ENCODE results near the gene APOC3. TPM values are rescaled to one million over a fixed set of nuclear protein-coding genes. Genes with fewer than 3 reads are reported as not detected.

Gene APOC3
- total RNA-seq, 1 experiment from 2014 or later = 2.5 TPM

DNA sequence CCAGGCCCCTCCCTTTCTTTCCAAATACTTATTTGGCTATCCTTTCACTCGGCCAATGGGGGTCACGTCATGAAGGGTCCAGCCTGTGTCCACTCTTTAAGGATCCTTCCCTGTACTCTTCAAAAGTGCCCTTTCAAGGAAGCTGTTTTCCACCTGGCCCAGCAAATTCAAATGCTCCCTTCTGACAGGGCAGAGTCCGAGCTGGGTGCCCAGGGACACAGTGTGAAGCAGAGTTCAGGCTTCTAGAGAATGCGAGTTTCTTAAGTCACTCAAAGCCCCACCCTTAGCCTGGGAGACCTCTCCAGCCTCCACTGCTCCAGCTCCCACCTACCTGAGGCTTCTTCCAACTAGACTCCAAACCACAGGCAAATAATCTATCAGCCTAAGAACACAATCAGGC is 13.2 kb downstream of the APOC3 start:
- H3K36me3 Mint-ChIP-seq = peaks cover 23% of the 10 kb centered on the region
- H3K9me3 Mint-ChIP-seq = no peaks in the 10 kb centered on the region
- peaks cover 9% of the 10 kb centered on the region; the same call in 1 of the 2 replicates for H3K4me1 Mint-ChIP-seq
- no peaks in the 10 kb centered on the region for H3K27me3 Mint-ChIP-seq (ENCODE audit: low read depth)
- TF ChIP-seq, protein P1, sequence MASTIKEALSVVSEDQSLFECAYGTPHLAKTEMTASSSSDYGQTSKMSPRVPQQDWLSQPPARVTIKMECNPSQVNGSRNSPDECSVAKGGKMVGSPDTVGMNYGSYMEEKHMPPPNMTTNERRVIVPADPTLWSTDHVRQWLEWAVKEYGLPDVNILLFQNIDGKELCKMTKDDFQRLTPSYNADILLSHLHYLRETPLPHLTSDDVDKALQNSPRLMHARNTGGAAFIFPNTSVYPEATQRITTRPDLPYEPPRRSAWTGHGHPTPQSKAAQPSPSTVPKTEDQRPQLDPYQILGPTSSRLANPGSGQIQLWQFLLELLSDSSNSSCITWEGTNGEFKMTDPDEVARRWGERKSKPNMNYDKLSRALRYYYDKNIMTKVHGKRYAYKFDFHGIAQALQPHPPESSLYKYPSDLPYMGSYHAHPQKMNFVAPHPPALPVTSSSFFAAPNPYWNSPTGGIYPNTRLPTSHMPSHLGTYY (CRISPR knock-in tag; IDR thresholded peaks at IDR 0.05) = no peak
- TF ChIP-seq RORB (CRISPR knock-in tag; IDR thresholded peaks at IDR 0.05) (no peak), ZNF263 (CRISPR knock-in tag; IDR thresholded peaks at IDR 0.05; ENCODE audit: low read depth) (no peak), SOX15 (CRISPR knock-in tag; IDR thresholded peaks at IDR 0.05) (no peak), ZNF138 (CRISPR knock-in tag; conservative IDR thresholded peaks at IDR 0.05) (no peak), ZNF121 (CRISPR knock-in tag; IDR thresholded peaks at IDR 0.05) (no peak), ETV6 (CRISPR knock-in tag; IDR thresholded peaks at IDR 0.05) (no peak), ZNF317 (CRISPR knock-in tag; IDR thresholded peaks at IDR 0.05; ENCODE audit: borderline replicate concordance, low read depth) (no peak), GTF2I (CRISPR knock-in tag; conservative IDR thresholded peaks at IDR 0.05) (no peak), ATF1 (CRISPR knock-in tag; IDR thresholded peaks at IDR 0.05) (no peak), MYBL2 (CRISPR knock-in tag; IDR thresholded peaks at IDR 0.05) (no peak), SMAD4 (CRISPR knock-in tag; IDR thresholded peaks at IDR 0.05) (no peak)
- TF ChIP-seq, protein P2, sequence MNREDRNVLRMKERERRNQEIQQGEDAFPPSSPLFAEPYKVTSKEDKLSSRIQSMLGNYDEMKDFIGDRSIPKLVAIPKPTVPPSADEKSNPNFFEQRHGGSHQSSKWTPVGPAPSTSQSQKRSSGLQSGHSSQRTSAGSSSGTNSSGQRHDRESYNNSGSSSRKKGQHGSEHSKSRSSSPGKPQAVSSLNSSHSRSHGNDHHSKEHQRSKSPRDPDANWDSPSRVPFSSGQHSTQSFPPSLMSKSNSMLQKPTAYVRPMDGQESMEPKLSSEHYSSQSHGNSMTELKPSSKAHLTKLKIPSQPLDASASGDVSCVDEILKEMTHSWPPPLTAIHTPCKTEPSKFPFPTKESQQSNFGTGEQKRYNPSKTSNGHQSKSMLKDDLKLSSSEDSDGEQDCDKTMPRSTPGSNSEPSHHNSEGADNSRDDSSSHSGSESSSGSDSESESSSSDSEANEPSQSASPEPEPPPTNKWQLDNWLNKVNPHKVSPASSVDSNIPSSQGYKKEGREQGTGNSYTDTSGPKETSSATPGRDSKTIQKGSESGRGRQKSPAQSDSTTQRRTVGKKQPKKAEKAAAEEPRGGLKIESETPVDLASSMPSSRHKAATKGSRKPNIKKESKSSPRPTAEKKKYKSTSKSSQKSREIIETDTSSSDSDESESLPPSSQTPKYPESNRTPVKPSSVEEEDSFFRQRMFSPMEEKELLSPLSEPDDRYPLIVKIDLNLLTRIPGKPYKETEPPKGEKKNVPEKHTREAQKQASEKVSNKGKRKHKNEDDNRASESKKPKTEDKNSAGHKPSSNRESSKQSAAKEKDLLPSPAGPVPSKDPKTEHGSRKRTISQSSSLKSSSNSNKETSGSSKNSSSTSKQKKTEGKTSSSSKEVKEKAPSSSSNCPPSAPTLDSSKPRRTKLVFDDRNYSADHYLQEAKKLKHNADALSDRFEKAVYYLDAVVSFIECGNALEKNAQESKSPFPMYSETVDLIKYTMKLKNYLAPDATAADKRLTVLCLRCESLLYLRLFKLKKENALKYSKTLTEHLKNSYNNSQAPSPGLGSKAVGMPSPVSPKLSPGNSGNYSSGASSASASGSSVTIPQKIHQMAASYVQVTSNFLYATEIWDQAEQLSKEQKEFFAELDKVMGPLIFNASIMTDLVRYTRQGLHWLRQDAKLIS (CRISPR knock-in tag; IDR thresholded peaks at IDR 0.05; ENCODE audit: borderline replicate concordance) = no peak
- TF ChIP-seq, protein P3, sequence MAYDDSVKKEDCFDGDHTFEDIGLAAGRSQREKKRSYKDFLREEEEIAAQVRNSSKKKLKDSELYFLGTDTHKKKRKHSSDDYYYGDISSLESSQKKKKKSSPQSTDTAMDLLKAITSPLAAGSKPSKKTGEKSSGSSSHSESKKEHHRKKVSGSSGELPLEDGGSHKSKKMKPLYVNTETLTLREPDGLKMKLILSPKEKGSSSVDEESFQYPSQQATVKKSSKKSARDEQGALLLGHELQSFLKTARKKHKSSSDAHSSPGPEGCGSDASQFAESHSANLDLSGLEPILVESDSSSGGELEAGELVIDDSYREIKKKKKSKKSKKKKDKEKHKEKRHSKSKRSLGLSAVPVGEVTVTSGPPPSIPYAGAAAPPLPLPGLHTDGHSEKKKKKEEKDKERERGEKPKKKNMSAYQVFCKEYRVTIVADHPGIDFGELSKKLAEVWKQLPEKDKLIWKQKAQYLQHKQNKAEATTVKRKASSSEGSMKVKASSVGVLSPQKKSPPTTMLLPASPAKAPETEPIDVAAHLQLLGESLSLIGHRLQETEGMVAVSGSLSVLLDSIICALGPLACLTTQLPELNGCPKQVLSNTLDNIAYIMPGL (CRISPR knock-in tag; IDR thresholded peaks at IDR 0.05) = no peak
- TF ChIP-seq, protein P4, sequence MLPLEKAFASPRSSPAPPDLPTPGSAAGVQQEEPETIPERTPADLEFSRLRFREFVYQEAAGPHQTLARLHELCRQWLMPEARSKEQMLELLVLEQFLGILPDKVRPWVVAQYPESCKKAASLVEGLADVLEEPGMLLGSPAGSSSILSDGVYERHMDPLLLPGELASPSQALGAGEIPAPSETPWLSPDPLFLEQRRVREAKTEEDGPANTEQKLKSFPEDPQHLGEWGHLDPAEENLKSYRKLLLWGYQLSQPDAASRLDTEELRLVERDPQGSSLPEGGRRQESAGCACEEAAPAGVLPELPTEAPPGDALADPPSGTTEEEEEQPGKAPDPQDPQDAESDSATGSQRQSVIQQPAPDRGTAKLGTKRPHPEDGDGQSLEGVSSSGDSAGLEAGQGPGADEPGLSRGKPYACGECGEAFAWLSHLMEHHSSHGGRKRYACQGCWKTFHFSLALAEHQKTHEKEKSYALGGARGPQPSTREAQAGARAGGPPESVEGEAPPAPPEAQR (CRISPR knock-in tag; IDR thresholded peaks at IDR 0.05) = no peak
- TF ChIP-seq, protein P5, sequence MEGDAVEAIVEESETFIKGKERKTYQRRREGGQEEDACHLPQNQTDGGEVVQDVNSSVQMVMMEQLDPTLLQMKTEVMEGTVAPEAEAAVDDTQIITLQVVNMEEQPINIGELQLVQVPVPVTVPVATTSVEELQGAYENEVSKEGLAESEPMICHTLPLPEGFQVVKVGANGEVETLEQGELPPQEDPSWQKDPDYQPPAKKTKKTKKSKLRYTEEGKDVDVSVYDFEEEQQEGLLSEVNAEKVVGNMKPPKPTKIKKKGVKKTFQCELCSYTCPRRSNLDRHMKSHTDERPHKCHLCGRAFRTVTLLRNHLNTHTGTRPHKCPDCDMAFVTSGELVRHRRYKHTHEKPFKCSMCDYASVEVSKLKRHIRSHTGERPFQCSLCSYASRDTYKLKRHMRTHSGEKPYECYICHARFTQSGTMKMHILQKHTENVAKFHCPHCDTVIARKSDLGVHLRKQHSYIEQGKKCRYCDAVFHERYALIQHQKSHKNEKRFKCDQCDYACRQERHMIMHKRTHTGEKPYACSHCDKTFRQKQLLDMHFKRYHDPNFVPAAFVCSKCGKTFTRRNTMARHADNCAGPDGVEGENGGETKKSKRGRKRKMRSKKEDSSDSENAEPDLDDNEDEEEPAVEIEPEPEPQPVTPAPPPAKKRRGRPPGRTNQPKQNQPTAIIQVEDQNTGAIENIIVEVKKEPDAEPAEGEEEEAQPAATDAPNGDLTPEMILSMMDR (IDR thresholded peaks at IDR 0.05) = no peak
- TF ChIP-seq, protein P6, sequence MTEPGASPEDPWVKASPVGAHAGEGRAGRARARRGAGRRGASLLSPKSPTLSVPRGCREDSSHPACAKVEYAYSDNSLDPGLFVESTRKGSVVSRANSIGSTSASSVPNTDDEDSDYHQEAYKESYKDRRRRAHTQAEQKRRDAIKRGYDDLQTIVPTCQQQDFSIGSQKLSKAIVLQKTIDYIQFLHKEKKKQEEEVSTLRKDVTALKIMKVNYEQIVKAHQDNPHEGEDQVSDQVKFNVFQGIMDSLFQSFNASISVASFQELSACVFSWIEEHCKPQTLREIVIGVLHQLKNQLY (CRISPR knock-in tag; IDR thresholded peaks at IDR 0.05) = no peak
- TF ChIP-seq, protein P7, sequence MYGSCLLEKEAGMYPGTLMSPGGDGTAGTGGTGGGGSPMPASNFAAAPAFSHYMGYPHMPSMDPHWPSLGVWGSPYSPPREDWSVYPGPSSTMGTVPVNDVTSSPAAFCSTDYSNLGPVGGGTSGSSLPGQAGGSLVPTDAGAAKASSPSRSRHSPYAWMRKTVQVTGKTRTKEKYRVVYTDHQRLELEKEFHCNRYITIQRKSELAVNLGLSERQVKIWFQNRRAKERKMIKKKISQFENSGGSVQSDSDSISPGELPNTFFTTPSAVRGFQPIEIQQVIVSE (CRISPR knock-in tag; IDR thresholded peaks at IDR 0.05; ENCODE audit: borderline replicate concordance) = no peak
- CTCF ChIA-PET = interaction anchor here (1.0 kb wide), 1 partner anchor 52 kb away, joined by 3 read pairs; the partner anchor contains the start of gene APOA5
- DNase-seq (ENCODE audit: low spot score) (no peak), ATAC-seq (no peak)
- H3K4me3 Mint-ChIP-seq = no peak overlapping the region
- POLR2A ChIA-PET = no interaction called here
- no peak overlapping the region for H3K27ac Mint-ChIP-seq

All from WTC11 (cell line).